Esophagus squamous epithelium (tissue), 4 donors: Measurements from ENCODE around the gene KIF3C.

ENCODE experiments used
- POLR2A ChIP-seq, 4 donors: fragments of 450-650 bp; IDR thresholded peaks; one replicate each; pipeline ENCODE4 v1.6.1; 2017; ENCODE audit warnings: antibody characterized with exemption in 4 of 4, mild to moderate bottlenecking in 4 of 4, moderate library complexity in 3 of 4
- TF ChIP-seq, protein P1 (sequence below), 6 experiments: fragments of 450-650 bp in 4 of 6; fragments of 200-600 bp in 2 of 6; sonication (generic) in 2 of 6; IDR thresholded peaks; one replicate each; pipeline ENCODE4 v1.5.1; 2016 to 2019; ENCODE audit warnings: antibody characterized with exemption in 6 of 6, mild to moderate bottlenecking in 4 of 6, moderate library complexity in 4 of 6

- TF ChIP-seq, protein P1, sequence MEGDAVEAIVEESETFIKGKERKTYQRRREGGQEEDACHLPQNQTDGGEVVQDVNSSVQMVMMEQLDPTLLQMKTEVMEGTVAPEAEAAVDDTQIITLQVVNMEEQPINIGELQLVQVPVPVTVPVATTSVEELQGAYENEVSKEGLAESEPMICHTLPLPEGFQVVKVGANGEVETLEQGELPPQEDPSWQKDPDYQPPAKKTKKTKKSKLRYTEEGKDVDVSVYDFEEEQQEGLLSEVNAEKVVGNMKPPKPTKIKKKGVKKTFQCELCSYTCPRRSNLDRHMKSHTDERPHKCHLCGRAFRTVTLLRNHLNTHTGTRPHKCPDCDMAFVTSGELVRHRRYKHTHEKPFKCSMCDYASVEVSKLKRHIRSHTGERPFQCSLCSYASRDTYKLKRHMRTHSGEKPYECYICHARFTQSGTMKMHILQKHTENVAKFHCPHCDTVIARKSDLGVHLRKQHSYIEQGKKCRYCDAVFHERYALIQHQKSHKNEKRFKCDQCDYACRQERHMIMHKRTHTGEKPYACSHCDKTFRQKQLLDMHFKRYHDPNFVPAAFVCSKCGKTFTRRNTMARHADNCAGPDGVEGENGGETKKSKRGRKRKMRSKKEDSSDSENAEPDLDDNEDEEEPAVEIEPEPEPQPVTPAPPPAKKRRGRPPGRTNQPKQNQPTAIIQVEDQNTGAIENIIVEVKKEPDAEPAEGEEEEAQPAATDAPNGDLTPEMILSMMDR (IDR thresholded peaks at IDR 0.05), result no peak
- TF ChIP-seq POLR2A (IDR thresholded peaks at IDR 0.05), result no peak
These were observed 21.9 kb downstream of the KIF3C start for GRCh38 chr2:25960396-25960795.
